GM18502 (cell line): ENCODE measurements around the gene MUC13.

Source experiments
- ATAC-seq: cut with Tn5 transposase; IDR thresholded peaks from one replicate; pipeline ENCODE4 v1.9.1; 2021; ENCODE audit warnings: mild to moderate bottlenecking; ENCODE audit not compliant: unreplicated experiment, poor library complexity

MUC13 gene

DNA sequence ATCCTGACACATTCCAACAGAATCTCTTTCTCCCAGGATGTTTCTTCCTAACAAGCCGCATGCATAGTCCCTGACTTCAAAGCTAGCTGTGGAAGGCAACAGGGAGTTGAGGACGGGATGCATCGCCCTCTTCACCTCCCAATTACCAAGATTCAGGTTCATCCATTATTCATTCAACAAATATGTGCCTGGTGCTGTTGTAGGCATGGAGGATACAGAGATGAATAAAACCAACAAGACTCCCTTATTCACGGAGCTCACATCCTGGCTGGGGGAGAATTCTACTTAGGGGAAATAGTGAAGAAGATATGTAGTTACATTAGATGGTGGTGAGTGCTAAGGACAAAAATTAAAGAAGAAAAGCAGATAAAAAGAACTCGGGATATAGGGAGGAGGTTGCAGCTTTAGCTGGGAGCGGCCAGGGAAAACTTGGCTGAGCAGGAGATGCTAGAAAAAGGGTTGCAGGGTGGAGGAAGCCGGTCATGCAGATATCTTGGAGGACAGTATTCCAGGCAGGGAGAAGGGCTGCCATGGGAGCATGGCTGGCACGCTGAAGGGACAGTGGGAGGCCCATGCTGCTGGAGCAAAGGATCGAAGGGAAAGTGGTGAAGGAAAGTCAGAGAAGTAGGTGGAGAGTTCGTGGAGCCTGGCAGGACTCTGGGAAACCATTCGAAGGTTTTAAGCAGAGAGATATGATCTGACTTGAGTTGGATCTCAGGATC is 52.4 kb downstream of the MUC13 start:
- no peak for ATAC-seq

DNA sequence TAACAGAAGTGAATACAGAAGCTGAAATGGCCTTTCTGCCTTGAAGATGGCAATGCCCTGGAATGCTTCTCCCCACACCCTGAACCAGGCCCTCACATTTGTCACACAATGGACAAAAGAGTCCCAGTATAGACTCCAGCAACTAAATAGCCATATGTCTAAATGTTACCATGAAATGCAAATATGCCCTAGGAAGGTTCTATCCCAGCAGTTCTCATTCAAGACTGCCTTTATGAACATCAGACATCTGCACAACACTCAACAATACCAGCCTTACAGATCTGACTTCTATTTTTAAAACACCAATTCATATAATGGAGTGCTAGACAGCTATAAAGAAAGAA is 55.2 kb downstream of the MUC13 start:
- ATAC-seq = no peak

DNA sequence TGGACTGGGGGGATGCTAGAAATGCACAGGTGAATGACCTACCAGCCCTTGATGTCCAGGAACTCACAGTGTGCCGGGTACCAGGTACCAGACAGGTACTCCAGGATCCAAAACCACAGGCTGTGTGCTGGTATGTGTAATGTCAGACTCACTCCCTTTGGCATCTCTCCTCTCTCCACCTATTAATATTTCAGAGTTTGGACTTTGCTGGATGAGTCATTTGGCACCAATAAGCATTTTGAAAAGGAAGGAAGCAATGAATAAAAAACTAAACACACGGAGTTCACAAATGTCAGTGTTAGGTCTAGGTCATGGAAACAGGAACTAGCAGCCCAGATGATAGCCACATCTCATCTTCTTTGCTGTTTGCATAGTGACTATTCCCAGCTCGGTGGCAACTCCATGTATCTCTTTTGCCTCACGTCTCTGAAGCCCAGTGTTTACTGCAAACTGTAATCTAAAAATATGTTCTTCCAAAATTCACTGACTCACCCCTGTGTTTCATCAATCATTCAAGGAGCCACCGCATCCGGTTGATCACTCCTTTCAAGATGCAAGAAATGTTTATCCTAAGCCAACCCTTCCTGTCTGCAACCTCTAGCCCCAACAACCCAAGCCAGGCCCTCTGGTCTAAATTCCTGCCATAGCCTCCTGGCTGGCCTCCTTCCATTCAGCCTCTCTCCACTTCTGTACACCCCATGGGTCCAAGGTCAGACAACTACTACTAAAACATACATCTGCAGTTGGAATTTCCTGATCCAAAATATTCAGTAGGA is 55.8 kb downstream of the MUC13 start:
- no peak for ATAC-seq

DNA sequence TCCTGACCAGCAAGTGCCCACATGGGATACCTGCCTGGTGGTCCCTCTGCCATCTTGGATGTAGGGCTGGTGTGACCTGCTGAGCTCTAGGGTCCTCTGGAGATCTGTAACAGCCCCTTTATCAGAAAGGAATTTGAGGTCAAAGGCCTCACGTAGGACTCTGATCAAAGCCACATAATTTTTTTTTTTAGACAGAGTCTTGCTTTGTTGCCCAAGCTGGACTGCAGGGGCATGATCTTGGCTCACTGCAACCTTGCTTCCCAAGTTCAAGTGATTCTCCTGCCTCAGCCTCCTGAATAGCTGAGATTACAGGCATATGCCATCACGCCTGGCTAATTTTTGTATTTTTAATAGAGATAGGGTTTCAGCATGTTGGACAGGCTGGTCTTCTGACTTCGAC is 56.9 kb downstream of the MUC13 start:
- no peak for ATAC-seq

DNA sequence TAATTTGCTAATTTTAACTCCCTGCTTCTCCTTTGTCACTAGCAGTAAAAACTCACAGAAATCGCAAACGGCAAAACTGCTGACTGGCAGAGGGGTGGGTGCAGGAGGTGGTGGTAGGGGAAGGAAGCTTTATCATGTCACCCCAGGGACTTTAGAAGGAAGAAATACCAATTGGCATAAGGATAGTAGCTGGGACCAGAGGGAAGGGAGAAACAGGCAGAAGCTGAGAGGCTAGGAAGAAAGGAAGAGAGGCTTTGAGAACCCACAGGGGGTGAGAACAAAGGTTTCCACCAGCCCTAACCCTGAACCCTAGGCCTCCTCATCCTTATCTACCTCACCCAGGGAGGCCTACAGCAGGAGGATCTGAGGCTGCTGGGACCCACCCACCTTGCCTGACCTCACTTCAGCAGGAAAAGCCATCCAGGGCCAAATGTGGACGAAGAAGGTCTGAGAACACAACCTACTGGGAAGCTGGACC is 58.1 kb downstream of the MUC13 start:
- ATAC-seq = no peak

DNA sequence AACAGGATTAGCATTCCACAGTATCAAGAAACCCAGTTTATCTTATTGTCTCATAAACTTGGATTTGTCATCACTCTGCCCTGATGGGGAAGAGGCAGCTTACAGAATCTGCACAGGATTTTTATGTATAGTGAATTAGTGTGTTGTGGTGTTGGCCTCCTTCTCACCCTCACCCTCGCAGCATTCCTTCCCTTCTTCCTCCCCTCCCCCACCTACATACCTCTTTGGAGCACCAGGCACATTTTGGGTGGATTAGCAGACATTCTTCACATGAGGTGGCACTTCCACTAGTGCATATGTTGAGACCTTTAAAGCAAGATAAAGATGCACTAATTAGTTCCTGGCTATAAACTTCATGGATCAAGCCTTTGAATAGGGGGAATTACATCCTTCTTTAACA is 61.3 kb downstream of the MUC13 start:
- no peak for ATAC-seq

DNA sequence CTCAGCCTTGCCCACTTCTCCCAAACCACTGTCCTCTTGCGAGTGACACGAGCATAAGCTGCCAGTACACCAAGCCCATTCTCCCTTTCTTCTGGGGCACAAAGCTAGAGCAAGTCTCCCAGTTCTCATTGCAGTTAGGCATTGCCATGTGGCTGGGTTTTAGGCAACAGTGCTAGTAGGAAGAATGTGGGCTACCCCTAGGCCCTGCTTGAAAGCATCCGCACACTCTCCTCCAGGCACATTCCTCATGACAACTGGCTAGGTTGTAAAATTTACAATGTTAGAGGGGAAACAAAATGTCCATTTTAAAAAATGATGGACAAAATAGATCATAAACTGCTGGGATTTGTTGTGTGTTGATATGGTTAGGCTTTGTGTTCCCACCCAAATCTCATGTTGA is 67.0 kb downstream of the MUC13 start:
- no peak for ATAC-seq

DNA sequence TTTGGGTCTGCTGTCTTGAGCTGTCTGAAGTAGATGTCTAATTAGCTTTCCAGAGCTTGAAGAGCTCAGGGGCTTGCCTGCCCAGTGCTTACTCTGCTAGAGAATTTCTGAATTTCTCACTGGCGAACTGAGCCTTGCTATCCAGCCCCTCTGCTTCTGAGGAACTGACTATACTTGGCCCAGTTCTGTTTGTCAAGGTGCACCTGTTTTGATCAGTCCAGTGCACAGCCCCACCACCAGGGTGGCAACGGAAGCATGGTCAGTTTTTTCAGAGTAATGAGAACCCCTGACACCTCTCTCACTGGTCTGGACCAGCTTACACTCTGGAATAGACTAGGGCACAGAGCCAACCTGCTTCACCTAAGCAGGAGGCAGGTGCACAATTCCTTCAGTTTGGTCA is 72.5 kb downstream of the MUC13 start:
- ATAC-seq = no peak

DNA sequence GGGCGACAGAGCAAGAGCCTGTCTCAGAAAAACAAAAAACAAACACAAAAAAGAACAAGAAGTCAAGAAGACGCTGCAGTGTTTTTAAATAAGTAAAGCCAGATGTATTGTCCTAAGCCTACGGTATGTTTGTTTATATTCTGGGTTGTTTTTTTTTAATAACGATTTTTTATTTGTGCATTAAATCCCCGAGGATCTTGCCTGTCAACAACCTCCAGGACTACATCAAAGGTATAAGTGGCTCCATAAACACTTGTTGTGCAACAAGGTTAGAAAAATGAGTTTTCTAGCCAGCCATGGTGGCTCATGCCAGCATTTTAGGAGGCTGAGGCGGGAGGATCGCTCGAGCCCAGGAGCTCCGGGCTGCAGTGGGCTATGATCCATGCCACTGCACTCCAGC is 73.5 kb downstream of the MUC13 start:
- no peak for ATAC-seq

DNA sequence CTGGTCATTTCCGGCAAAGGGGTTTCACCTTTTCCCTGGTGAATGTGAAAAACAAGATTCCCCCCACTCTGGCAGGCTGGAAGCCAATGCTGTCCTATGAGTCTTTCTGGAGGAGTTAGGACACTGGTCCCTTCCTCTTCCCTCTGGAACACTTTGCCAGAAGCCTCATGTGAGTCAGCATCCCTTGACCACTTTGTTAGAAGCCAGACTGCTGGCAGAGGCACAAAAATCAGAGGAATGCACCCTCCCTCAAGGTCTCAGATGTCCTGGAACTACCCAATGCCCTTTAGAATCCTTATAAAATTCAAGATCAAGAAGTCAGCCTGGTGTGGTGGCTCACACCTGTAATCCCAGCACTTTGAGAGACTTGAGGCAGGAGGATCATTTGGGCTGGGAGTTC is 74.0 kb downstream of the MUC13 start:
- no peak for ATAC-seq

DNA sequence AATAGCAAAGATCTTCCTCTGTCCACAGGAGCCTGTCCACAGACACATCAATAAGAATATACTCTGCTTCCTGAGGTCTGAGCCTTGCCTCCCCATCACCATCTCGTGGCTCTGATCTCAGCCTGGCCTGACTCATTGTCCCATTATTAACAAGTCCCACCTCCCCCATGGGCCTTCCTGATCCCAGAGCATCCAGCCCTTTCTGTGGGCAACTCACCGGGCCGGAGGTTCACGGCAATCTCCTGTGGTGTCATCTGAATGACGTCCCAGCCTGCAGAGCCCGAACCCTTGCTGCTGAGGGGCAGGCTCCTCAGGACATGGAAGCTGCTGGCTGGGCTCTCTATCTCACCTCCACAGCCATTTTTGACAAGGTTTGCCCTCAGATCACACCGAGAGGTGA is 75.5 kb downstream of the MUC13 start:
- ATAC-seq = no peak

DNA sequence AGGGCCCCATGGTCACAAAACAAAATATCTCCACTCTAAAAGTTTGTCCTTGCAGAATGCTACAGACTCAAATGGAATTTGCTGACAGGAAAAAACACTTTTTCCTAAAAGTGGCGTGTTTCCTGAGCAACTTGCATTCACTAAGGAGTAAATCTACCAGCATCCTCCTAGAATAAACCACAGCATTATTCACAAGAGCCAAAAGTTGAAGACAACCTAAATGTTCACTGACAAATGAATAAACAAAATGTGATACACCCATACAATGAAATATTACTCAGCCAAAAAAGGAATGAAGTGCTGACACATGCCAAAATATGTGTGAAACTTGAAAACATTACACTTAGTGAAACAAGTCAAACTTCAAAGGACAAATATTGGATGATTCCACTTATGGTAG is 76.3 kb downstream of the MUC13 start:
- ATAC-seq = no peak

DNA sequence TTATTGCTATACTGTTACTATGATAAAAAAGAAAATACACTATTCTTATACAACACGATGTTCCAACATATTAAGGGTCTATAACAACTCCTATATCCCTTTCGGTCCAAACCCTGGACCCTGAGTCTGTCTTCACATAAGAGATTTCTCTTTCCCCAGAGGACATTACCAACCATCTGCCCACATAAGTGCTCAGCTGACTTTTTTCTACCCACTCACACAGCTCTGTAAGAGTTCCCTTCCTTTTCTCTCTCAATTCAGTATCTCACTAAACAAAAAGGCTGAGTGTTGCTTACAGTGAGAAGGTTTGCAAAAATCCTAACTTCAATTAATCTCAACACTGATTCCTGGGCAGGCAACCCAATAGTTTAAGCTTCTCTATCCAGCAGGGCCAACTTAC is 77.9 kb downstream of the MUC13 start:
- no peak for ATAC-seq
